Measurements from ENCODE around the gene TP53AIP1.
A peak's percentile ranks its signal among the peaks of the same experiment; 100 is the strongest.

TP53AIP1 gene

DNA sequence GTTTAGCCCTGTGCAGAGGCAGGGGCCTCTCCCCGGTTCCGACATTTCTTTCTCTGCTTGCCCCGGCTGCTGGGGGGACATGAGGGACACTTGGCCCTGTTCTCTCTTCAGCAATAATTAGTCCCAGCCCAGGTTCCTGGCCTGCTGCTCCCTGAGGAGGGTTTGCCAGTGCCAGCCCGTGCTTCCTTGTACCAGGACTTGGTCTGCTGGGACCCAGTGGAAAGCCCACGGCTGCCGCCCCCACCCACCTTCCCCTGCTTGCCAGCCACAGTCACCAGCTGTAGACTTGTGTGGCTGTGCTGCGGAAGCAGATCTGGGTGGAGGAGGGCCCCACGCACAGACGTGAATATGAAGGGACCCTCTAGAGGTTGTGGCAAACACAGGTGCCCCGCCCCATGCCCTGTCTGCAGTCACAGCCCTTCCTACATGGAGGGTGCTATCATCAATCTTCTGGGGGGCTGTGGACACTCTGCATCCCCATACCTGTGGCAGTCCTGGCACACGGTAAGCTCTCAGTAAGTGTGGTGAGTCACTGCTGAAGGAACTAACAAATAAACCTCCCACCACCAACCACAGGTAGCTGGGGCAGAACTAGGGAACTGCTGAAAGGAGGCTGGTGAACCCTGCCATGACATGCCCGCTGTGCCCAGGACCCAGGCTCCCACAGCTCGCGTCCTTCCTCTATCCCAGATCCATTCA lies 949 bp downstream of the TP53AIP1 start:
- DNase-seq = no peak

DNA sequence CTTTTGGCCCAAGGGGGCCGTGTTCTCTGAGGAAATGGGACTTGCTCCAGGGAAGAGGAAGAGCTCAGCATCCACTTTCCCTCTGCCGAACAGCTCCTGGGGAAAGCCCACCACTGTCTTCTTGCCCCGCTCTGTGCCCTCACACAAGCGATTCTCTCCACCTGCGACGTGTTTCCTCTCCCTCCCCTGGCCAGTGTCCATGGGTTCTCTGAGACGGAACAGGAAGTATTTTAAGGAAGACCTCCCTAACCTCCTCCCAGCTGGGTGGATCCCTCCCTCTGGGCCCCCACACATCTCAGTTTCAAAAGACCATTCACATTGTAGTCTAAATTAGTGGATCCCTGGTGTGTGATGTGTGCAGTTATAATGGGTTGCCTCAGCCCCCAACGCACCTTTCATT lies 1.6 kb downstream of the TP53AIP1 start:
- DNase-seq = no peak

DNA sequence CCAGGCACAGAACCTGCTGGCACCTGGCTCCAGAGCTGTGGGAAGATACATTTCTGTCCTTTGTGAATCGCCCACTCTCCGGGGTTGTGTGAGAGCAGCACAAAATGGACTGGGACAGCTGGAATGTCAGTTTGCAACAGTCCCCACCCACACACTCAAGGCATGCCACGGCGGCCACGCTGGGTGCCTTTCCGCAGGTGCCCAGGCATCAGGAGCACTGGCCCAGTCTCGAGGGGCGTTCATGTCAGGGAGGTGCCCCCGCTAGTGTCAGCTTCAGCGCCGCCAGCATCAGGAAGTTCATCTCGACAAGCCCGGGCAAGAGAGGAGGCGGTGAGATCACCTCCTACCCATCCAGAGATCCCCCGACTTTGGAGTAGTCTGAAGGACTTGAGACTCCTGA lies 2.1 kb downstream of the TP53AIP1 start:
- no peak for DNase-seq

DNA sequence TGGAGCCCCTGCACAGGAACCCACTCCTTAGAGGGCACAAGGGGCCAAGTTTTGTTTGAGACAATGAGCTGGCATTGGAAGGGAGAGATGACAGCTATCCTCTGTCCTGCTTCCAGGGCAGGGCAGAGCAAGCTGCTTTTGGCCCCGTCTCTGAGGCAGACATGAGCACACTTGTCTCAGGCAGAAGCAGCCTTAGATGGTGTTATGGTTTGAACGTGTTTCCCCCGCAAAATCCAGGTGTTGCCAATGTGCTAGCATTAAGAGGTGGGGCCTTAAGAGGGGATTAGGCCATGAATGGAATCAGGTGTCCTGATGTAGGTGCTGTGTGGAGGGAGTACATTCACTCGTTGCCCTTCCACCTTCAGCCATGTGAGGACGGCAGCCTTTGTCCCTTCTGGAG lies 2.5 kb downstream of the TP53AIP1 start:
- DNase-seq = no peak

DNA sequence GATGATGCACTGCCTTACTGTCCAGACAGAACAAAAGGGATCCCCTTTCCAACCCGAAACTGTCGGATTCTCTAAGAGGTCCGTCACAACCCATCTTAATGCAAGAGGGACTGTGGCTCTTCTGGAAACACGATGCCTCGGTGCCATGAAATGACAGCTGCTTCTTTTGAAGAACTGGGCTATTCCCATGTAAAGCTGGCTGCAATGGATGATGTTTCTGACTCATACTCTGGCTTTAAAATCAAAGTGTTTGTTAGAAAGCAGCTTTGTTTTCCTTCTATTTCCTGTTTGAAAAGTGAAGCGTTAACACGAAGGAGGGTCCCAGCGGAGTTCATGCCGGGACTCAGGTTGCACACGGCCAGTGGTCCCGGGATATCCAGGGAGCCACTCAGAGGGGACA lies 3.1 kb downstream of the TP53AIP1 start:
- no peak for DNase-seq

DNA sequence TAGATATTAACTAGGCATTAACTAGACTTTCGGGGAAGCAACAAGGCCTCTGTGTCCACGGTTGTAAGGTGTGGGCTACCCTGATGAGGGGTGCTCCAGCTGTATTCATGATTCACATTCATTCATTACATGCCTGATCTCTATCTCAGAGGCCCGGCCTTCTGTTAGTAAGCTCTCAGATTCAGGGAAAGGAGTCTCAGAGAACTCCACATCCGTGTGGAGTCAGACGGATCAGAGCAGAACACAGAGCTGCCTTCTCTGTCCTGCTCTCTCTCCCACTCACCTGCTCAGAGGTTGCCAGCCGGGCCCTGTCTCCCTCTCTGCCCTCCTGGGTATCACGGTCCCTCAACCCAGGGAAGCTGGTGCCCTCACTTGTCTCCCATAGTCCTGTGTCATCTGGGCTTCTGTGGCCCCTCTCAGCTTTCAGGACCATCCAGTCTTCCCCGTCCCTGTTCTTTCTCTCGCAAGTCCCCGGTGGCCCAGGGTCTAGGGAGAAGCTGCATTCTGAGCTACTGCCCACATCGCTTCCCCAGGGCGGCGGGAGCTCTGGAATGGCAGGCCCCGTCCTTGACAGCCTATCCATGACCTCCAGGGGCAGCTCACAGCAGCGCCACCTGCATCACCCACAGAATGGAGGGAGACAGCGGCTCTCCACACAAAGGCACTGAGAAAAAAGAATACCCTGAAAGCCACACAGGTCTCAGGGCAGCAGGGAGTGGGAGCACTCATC lies 4.3 kb downstream of the TP53AIP1 start:
- DNase-seq = no peak

DNA sequence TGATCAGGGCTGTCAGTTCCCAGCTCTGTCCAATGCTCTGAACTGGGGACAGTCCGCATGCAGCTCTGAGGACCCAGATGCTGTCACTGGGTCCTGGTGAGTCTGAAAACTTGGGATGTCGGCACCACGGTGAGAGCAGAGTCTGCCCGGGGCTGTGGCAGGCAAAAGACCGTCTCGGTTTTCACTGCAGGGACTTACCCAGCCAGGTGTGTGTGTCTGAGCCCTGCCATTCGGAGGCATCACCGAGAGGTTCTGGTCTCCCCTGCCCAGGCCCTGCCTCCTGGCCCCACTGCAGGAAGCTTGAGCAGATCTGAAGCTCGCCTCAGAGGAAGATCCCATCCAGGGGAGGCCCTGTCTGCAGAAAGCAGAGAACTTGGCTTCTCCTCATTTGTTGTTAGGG lies 5.2 kb downstream of the TP53AIP1 start:
- no peak for DNase-seq

DNA sequence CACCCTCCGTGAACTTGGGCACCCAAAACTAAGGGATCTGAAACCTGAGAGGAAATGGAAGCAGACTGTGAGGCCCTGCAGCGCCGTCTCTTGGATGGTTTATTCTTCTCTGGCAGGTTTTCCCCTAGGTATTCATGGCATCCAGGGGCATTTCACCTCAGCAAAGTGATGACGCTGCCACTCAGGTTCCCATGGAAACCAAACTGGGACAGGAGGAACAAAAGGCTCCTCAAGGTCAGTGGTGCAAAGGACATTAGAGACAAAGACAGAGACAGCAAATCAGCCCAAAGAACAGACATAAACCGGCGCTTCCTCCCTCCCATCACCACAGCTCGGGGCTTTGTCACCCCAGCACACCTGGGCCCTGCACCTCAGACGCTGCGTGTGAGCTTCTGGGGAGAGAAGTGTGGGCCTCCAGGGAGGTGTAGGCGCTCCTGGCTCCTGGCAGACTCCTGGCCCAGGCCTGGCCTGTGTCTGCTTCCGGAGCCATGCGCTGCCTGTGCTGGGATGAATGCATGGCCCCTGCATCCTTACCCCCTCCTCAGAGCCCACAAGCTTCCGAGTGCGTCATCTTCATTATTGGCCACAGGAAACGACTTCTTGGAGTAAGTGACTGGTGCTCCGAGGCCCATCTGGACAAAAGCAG lies 5.9 kb downstream of the TP53AIP1 start:
- no peak for DNase-seq

DNA sequence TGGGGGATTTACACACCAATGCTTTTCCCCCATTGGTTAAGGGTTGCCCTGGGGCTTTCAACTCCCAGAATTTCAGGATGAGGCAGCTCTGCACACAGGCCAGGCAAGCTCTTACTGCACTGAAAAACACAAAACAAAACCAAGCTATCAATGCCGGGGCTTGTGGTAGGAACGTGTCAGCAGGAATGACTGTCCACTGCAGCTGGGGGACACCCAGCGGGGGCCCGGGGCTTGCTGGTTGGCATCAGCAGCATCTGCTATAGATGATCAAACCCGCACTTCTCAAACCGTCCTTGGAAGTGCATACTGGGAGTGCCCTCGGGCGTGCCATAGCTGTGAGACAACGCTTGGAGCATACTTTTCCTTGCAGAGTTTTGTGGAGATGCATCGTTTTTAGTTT lies 7.7 kb downstream of the TP53AIP1 start:
- no peak for DNase-seq

DNA sequence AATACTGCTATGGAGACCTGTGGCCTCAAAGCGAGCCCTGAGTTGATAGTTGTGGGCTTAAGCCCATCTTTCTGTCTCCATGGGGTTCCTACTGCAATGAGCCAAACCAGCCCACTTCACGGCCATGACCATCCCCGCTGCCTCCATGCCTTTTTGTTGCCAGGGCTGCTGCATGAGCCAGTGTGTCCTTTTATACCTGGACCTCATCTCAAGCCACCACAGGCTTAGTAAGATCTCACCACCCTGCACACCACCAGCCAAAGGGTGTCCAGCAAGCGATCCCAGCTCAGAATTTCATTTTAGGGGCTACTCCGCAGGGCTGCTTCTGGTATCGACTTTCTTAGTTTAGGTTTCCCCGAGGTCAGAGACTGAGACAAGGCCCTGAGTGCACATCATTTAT lies 8.3 kb downstream of the TP53AIP1 start:
- no peak for DNase-seq

DNA sequence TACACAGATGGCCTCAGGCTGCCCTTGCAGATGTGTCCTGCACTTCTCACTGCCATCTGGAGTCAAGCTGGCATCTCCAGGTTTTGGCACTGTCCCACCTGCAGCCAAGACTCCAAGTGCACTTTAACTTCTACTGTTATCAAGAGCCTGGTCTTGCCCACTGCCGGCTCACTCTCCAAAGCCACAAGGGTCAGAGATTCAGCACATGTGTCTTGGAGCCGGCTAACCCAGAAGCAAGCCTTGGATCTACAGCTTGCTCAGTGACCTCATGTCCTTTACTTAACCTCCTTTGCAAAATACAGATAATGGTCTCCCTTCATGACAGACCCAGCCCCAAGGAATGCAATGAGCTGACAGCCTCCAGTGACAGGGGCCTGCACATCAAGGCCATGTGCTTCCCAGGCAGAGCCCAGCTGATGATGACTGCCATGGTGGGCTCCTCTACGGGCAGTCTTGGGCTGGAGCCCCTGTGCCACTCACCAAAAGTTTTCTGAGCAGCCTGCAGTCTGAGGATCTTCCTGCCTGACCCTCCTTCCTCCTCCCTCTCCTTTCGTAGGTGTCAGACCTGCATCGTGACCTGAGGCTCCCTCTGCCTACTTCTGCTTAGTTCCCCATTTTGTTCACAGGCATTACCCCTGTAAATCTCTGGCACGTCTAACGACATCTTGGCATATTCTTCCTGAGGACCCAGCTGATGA lies 9.0 kb downstream of the TP53AIP1 start:
- DNase-seq = no peak

DNA sequence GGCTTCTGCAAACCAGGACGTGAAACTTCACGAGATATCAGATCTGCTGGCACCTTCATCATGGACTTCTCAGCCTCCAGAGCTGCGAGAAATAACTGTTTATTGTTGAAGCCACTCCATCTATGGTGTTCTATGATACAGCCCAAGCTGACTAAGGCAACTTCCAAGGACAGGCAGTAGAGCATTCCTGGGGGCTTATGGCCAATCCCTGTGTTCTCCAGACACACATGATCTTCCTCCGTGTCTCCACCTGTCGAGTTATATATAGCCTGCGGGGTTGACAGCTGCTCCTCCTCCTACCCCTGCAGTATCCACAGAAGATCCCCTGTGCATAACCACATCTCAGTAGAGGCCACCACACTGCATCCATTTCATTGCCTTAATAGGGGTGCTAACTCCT lies 11.0 kb downstream of the TP53AIP1 start:
- DNase-seq = peak; percentile 51

DNA sequence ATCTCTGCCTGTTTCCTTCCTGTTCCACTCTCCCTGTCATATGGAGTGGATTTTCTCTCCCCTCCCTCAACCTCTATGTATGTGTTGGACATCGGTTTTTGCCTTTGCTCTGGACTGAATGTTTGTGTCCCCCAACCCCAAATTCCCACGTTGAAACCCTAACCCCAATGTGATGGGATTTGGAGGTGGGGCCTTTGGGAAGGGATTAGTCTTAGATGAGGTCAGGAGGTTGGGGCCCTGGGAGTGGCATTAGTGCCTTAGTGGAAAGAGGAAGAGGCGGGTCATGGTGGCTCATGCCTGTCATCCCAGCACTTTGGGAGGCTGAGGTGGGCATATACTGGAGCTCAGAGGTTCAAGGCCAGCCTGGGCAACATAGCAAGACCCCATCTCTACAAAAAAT lies 11.6 kb downstream of the TP53AIP1 start:
- DNase-seq = no peak

DNA sequence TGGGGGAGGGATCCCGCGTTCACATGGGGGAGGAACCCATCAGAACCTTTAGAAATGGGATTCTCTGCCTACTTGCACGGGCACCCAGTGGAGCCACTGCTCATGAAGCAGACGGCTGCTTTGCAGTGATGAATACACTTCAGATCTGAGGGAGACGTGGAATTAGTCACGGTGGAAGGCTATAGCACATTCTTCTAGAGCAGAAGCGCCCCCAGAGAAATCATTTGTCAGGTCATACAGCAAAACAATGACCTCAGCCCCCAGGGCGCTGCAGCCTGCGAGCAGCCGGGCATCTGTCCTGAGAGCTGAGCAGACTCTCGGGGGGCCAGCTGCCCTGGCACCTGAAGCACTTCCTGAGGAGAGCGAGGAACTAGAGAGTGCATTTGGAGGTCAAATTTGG lies 12.7 kb downstream of the TP53AIP1 start:
- peak; percentile 49 for DNase-seq

DNA sequence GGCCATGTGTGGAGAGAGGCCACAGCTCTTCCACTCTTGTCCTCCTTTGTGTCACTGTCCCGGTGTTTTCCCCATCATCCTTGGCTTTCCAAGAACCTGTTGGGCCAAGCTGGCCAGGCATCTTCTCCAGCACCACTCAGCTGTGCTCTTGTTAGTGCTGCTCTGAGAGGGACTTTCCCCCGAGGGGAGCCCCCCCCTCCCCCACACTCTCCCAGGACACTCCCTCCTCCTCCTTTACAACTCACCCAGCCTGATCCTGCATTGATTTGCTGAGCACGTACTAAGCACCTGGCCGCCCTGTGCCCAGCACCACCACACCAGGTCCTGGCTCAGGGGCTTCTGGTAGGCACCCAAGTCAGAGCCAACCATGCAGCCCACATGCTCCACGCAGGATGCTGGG lies 13.2 kb downstream of the TP53AIP1 start:
- DNase-seq = no peak

DNA sequence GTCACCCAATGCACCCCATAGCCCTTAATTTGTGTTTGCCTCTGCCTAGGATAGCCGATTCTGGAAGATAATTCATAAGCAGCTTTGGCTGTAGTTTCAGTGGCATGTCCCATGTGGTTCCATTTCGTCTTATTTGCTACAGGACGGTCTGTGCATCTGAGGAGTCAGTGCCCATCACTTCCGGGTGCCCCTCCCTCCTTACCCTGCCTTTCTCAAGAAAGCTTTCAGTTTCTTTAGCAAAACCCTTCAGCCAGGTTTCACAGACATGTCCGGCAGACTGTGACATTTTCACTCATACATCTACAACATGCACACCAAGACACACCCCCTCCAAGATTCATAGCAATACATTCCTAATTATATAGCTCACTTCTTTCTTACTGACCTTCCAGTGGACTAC lies 14.3 kb downstream of the TP53AIP1 start:
- DNase-seq = no peak

DNA sequence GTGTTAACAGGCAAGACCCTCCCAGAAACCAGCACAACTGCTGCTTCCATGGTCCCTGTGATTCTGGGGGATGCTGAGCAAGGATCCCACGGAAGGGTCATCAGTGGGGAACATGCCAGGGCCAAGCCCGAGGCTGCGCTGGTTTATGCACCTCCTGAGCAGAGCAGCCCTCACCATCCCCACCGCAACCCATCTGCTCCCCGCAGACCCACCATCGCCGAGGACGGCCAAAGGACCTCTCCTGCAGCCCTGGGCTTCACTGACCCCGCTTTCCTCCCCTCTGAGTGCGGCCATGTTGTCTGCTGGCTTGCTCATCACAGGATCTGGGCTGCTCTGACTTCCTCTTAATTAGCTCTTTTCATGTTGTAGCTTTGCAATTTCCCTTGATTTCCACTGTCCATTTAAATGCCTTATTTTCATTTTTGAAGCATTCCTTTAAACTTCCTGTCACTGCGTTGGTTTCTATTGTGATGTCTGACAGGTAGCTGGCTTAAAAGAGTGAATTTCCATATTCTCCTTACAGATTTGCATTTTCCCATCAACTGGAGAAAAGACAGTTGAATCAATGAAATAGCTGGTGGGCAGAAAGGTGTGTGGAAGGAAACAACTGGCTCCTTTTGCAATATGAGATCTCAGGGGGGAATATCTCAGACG lies 14.9 kb downstream of the TP53AIP1 start:
- no peak for DNase-seq

DNA sequence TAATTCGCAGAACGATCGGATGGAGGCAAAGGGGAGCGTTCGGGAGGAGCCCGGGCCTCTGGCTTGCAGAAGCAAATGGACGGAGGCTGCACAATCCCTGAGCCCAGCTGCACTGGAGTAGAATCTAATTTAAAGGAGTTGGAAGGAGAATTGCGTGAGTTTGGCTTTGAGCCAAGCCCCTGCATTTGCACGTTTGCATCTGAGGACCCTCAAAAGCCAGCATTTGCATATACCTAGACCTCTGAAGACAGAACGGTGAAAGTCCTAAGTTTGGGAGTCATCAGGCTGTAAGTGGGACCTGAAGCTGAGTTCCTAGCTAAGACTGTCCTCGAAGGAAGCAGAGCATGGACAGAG lies 15.6 kb downstream of the TP53AIP1 start:
- DNase-seq = no peak

DNA sequence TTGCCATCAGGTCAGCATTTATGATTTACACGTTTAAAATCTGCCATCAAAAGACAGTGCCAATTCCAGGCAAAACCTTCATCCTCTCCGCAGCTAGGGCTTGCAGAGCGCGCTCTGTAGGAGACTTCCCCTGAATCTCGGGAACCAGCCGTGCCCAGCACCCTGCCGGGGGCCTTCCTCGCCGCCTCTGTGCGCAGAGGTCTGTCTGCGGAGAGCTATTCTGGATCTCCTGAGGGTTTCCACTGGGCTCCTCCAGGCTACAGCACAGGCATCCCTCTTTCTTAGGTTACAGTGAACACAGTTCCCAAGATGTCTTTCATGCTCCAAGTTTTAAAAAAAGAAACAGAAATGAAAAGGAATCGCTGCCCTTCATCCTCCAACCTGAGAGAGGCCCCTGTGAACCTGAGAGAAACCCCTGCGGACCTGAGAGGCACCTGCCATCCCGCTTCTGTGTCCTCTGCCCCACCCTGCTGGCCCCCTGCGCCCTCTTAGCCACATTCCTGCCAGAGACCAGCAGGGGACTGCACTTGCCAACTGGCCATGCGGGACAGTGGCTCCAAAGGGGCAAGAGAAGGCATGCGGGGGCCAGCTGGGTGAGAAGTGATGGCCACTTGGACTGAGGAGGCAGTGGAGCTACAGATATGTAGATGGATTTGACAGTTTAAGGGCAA lies 16.1 kb downstream of the TP53AIP1 start:
- no peak for DNase-seq

DNA sequence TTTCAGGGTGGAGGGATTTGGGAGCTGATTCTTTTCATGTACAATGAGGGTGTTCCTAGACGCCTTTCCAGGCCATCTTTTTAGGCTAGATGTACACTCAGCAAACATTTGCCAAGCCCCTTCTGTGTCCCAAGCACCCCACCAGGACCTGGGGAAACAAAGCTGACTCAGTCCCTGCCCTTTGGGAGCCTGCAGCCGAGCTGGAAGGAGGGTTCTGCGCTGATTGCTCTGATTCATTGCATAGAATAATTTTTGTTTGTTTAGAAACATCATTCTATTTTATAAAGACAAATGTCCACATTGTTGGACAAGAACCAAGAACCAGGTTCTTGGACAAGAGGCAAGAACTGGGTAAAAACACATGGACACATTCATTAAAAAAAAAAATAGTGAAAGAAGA lies 16.7 kb downstream of the TP53AIP1 start:
- no peak for DNase-seq

DNA sequence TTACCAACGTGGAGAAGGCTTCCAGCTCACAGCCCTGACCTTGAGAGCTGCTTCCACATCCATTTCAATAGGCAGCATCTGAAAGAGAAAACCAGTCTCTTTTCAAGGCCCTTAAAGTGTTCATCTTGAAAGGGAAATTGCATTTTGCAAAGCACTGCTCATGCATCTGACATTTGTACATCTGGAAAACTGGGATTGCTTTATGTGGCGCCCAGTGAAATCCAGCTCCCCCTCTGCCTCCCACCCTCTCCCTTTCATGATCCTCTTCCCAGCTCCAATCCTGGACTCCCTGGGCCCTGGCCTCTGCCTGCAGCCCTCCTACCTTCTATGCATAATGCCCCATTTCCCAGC lies 17.4 kb downstream of the TP53AIP1 start:
- no peak for DNase-seq

DNA sequence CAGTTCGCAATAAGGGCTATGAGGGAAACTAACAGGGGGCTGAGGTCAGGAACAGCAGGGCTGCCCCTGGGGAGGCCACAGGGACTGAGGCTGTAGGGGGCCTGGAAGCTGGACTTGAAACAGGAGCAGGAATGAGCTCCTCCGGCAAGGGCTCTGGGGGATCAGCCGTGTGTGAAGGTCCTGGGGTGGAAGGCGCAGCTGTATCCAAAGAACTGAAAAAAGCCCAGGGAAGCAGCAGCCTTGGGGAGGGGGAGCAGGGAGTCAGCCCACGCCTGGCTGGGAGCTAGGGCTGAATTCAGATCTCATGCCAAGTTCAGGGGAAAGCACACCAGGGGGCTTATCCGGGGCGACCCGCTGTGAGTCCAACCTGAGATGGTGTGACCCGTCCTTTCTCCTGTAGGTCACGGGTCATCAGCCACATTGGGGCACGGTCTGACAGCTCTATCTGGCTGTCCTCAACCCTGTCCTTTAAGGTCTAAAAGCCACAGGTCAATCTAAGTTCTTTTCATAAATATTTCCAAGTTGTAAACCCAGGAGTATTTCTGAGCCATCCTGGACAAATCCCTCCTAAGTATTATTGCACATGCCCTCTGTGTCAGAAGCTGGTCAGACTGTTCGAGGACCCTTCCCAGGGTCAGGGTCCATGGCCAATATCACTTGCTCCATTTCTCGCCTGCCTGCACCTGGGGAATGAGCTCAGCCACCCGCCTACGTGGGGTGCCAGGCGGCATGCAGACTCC lies 18.0 kb downstream of the TP53AIP1 start:
- DNase-seq = no peak

Data from right hindlimb (tissue), 1 donor.